Measurements from ENCODE around the gene ALAD. TPM values are rescaled to one million over a fixed set of nuclear protein-coding genes. Genes with fewer than 3 reads are reported as not detected.
A peak's percentile ranks its signal among the peaks of the same experiment; 100 is the strongest.

The ALAD gene
- total RNA-seq, 2 donors from 2014 or later, result 42.5 to 44.1 TPM

GRCh38 chr9:113352411-113352810, 48.7 kb downstream of the ALAD start:
- H3K4me1 ChIP-seq, result peaks cover 20% of the 10 kb centered on the region
- no peak for TF ChIP-seq CTCF (IDR thresholded peaks at IDR 0.05)
- TF ChIP-seq POLR2A (IDR thresholded peaks at IDR 0.05), result no peak
- DNase-seq (no peak), ATAC-seq (no peak)
- H3K27ac ChIP-seq, result no peak overlapping the region
- no peaks in the 10 kb centered on the region for H3K9me3 ChIP-seq
- WGBS, 2 donors, result 50 to 77% methylated on average over 1 of the region's 1 CpG
- H3K36me3 ChIP-seq (replicated peaks in 1 of 2; ENCODE audit: insufficient read depth in 1 of 2, low read depth in 2 of 2), result no peaks in the 10 kb centered on the region
- H3K27me3 ChIP-seq, result no peaks in the 10 kb centered on the region
- no peak overlapping the region for H3K4me3 ChIP-seq
- intact Hi-C loops (cut with DNase I), result no loop called here

- Histone ChIP-seq H3K9me3 (no peaks in the 10 kb centered on the region), H3K27me3 (no peaks in the 10 kb centered on the region), H3K27ac (no peak overlapping the region), H3K36me3 (replicated peaks in 1 of 2; ENCODE audit: insufficient read depth in 1 of 2, low read depth in 2 of 2) (no peaks in the 10 kb centered on the region), H3K4me1 (peaks cover 18% of the 10 kb centered on the region), H3K4me3 (no peak overlapping the region)
- 74 to 81% methylated on average over 6 of the region's 6 CpGs for WGBS, 2 donors
- intact Hi-C loops (cut with DNase I), result no loop called here
- ATAC-seq, result no peak
- TF ChIP-seq CTCF (IDR thresholded peaks at IDR 0.05), result no peak
- no peak for TF ChIP-seq POLR2A (IDR thresholded peaks at IDR 0.05)
- DNase-seq, result no peak
These were observed 49.1 kb downstream of the ALAD start for GRCh38 chr9:113352006-113352405.

GRCh38 chr9:113350937-113351336, 50.1 kb downstream of the ALAD start:
- H3K27me3 ChIP-seq, result no peaks in the 10 kb centered on the region
- intact Hi-C loops (cut with DNase I), result no loop called here
- H3K4me3 ChIP-seq, result no peak overlapping the region
- no peaks in the 10 kb centered on the region for H3K36me3 ChIP-seq (replicated peaks in 1 of 2; ENCODE audit: insufficient read depth in 1 of 2, low read depth in 2 of 2)
- 39 to 61% methylated on average over 6 of the region's 6 CpGs for WGBS, 2 donors
- ATAC-seq (no peak), DNase-seq (no peak)
- H3K4me1 ChIP-seq, result peaks cover 15% of the 10 kb centered on the region
- peak overlapping the region; percentile 40 to 86 (median 76) for H3K27ac ChIP-seq
- TF ChIP-seq CTCF (IDR thresholded peaks at IDR 0.05) (no peak), POLR2A (IDR thresholded peaks at IDR 0.05) (no peak)
- H3K9me3 ChIP-seq, result no peaks in the 10 kb centered on the region

- intact Hi-C loops (cut with DNase I), result no loop called here
- ATAC-seq, result peak; percentile 54
- peak overlapping the region; percentile 69 to 86 (median 76) for H3K27ac ChIP-seq
- peaks cover 15% of the 10 kb centered on the region for H3K4me1 ChIP-seq
- no peaks in the 10 kb centered on the region for H3K36me3 ChIP-seq (replicated peaks in 1 of 2; ENCODE audit: insufficient read depth in 1 of 2, low read depth in 2 of 2)
- 2% methylated on average over 14 of the region's 14 CpGs for WGBS, 2 donors
- no peaks in the 10 kb centered on the region for H3K27me3 ChIP-seq
- no peaks in the 10 kb centered on the region for H3K9me3 ChIP-seq
- TF ChIP-seq POLR2A (IDR thresholded peaks at IDR 0.05) (no peak), CTCF (IDR thresholded peaks at IDR 0.05) (no peak)
- DNase-seq, result peak in 3 of 4 donors; percentile 37 to 71 (median 50)
- peak overlapping the region; percentile 60 to 74 for H3K4me3 ChIP-seq
These were observed 50.9 kb downstream of the ALAD start for GRCh38 chr9:113350107-113350661.

GRCh38 chr9:113349445-113350094, 51.5 kb downstream of the ALAD start, which contains the start of gene BSPRY:
Gene BSPRY (plus strand): TSS chr9:113349541. CDS start chr9:113349580, 39 bp downstream.
- Histone ChIP-seq H3K4me1 (peaks cover 15% of the 10 kb centered on the region), H3K36me3 (replicated peaks in 1 of 2; ENCODE audit: insufficient read depth in 1 of 2, low read depth in 2 of 2) (no peaks in the 10 kb centered on the region), H3K27me3 (no peaks in the 10 kb centered on the region), H3K4me3 (peak within 1 kb of the TSS; percentile 60 to 74), H3K27ac (peak within 1 kb of the TSS; percentile 69 to 86 (median 76)), H3K9me3 (no peaks in the 10 kb centered on the region)
- DNase-seq (peak; percentile 67 to 83 (median 68)), ATAC-seq (peak; percentile 91)
- WGBS, 2 donors, result 0% methylated on average over 5 to 64 of the region's 71 CpGs
- intact Hi-C loops (cut with DNase I), result no loop called here
- no peak for TF ChIP-seq POLR2A (IDR thresholded peaks at IDR 0.05)
- no peak for TF ChIP-seq CTCF (IDR thresholded peaks at IDR 0.05)
